ENCODE data around the gene PLEKHO2.

DNA sequence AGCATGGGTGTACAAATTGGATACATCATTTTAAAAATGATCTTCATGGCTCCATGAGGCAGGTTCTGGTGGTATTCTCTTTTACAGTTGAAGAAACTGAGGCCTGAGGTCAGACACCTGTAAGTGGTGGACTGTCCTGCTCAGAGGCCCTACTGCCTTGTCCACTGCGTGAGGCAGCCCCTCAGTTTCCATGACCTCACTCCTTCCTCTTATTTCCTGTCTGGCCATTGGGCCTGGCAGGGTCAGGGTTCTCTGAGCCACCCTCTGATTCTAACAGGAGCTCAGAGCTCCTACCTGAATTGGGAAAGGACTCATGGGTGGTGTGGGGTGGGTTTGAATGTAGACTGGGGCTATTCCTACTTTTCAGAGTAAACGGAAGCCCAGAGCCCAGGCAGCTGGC lies 17.5 kb downstream of the PLEKHO2 start:
- TF ChIP-seq, protein P1, sequence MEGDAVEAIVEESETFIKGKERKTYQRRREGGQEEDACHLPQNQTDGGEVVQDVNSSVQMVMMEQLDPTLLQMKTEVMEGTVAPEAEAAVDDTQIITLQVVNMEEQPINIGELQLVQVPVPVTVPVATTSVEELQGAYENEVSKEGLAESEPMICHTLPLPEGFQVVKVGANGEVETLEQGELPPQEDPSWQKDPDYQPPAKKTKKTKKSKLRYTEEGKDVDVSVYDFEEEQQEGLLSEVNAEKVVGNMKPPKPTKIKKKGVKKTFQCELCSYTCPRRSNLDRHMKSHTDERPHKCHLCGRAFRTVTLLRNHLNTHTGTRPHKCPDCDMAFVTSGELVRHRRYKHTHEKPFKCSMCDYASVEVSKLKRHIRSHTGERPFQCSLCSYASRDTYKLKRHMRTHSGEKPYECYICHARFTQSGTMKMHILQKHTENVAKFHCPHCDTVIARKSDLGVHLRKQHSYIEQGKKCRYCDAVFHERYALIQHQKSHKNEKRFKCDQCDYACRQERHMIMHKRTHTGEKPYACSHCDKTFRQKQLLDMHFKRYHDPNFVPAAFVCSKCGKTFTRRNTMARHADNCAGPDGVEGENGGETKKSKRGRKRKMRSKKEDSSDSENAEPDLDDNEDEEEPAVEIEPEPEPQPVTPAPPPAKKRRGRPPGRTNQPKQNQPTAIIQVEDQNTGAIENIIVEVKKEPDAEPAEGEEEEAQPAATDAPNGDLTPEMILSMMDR (IDR thresholded peaks at IDR 0.05; ENCODE audit: extremely low read depth in 1 of 2, insufficient read depth in 1 of 2, low read depth in 1 of 2, low read length in 2 of 2) = no peak
- TF ChIP-seq POLR2A (IDR thresholded peaks at IDR 0.05; ENCODE audit: low read depth, low read length) = no peak
- TF ChIP-seq, protein P2, sequence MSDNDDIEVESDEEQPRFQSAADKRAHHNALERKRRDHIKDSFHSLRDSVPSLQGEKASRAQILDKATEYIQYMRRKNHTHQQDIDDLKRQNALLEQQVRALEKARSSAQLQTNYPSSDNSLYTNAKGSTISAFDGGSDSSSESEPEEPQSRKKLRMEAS (IDR thresholded peaks at IDR 0.05; ENCODE audit: insufficient read depth, insufficient read length) = no peak
